Measurements from ENCODE around the gene RPL39L. TPM values are rescaled to one million over a fixed set of nuclear protein-coding genes. Genes with fewer than 3 reads are reported as not detected.

RPL39L gene
- total RNA-seq, 4 donors from 2014 or later, result 3.6 to 9.1 (median 7.5) TPM

DNA sequence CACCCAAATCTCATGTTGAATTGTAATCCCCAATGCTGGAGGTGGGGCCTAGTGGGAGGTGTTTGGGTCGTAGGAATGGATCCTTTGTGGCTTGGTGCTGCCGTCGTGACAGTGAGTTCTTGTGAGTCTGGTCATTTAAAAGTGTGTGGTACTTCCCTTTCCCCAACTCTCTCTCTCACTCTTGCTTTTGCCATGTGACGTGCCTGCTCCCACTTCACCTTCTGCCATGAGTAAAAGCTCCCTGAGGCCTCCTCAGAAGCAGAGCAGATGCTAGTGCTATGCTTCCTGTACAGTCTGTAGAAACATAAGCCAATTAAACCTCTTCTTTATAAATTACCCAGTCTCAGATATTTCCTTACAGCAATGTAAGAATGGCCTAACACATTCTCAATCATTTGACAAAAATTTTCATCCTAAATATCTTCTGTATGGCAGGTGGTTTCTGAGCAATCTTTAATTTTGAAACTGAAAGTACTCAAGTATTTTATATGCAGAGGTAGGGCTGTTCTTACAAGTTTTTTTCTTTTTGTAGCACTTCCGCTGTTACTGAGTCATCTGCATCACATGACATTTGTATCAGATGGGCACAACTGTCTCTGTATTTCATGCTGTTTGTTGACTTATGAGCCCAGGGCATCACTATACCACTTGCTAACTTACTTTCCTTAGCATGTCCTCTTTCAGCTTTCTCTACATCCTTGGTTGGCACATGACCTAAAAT, 8.8 kb downstream of the RPL39L start:
- Histone ChIP-seq H3K4me1 (no peaks in the 10 kb centered on the region), H3K36me3 (no peaks in the 10 kb centered on the region), H3K9me3 (no peaks in the 10 kb centered on the region), H3K27ac (replicated peaks in 1 of 4) (peak overlapping the region in 1 of 4 donors; percentile 54), H3K27me3 (no peaks in the 10 kb centered on the region), H3K4me3 (no peak overlapping the region)
- TF ChIP-seq POLR2AphosphoS5 (IDR thresholded peaks at IDR 0.05), result no peak
- DNase-seq (ENCODE audit: extremely low spot score), result no peak
- 86% methylated on average over 5 of the region's 5 CpGs for WGBS
- intact Hi-C loops (cut with DNase I), result no loop called here

GRCh38 chr3:187125319-187126031, 13.8 kb downstream of the RPL39L start:
- peak; percentile 45 for DNase-seq (ENCODE audit: extremely low spot score)
- Histone ChIP-seq H3K4me1 (no peaks in the 10 kb centered on the region), H3K27ac (replicated peaks in 1 of 4) (no peak overlapping the region), H3K9me3 (no peaks in the 10 kb centered on the region), H3K27me3 (no peaks in the 10 kb centered on the region), H3K4me3 (no peak overlapping the region), H3K36me3 (no peaks in the 10 kb centered on the region)
- intact Hi-C loops (cut with DNase I), result no loop called here
- WGBS, result 82% methylated on average over 6 of the region's 6 CpGs
- TF ChIP-seq EP300 (IDR thresholded peaks at IDR 0.05), result no peak
- TF ChIP-seq POLR2A (IDR thresholded peaks at IDR 0.05; ENCODE audit: low read depth), result no peak
- TF ChIP-seq POLR2AphosphoS5 (IDR thresholded peaks at IDR 0.05), result no peak
- TF ChIP-seq CTCF (IDR thresholded peaks at IDR 0.05), result no peak

GRCh38 chr3:187122261-187122660, 17.0 kb downstream of the RPL39L start:
- no peaks in the 10 kb centered on the region for H3K4me1 ChIP-seq
- no peak for DNase-seq (ENCODE audit: extremely low spot score)
- no peaks in the 10 kb centered on the region for H3K9me3 ChIP-seq
- H3K27ac ChIP-seq (replicated peaks in 1 of 4), result no peak overlapping the region
- H3K27me3 ChIP-seq, result no peaks in the 10 kb centered on the region
- TF ChIP-seq EP300 (IDR thresholded peaks at IDR 0.05) (no peak), CTCF (IDR thresholded peaks at IDR 0.05) (no peak), POLR2A (IDR thresholded peaks at IDR 0.05; ENCODE audit: low read depth) (no peak), POLR2AphosphoS5 (IDR thresholded peaks at IDR 0.05) (no peak)
- no peak overlapping the region for H3K4me3 ChIP-seq
- no peaks in the 10 kb centered on the region for H3K36me3 ChIP-seq
- WGBS, result 92% methylated on average over 1 of the region's 1 CpG
- intact Hi-C loops (cut with DNase I), result no loop called here

GRCh38 chr3:187120326-187120725, 19.0 kb downstream of the RPL39L start:
- H3K9me3 ChIP-seq, result no peaks in the 10 kb centered on the region
- no peaks in the 10 kb centered on the region for H3K27me3 ChIP-seq
- no peak overlapping the region for H3K27ac ChIP-seq (replicated peaks in 1 of 4)
- H3K4me1 ChIP-seq, result no peaks in the 10 kb centered on the region
- H3K36me3 ChIP-seq, result no peaks in the 10 kb centered on the region
- no peak overlapping the region for H3K4me3 ChIP-seq
- intact Hi-C loops (cut with DNase I), result no loop called here
- no peak for DNase-seq (ENCODE audit: extremely low spot score)
- TF ChIP-seq EP300 (IDR thresholded peaks at IDR 0.05) (no peak), POLR2AphosphoS5 (IDR thresholded peaks at IDR 0.05) (no peak), POLR2A (IDR thresholded peaks at IDR 0.05; ENCODE audit: low read depth) (no peak), CTCF (IDR thresholded peaks at IDR 0.05) (no peak)
- 86% methylated on average over 2 of the region's 2 CpGs for WGBS

GRCh38 chr3:187114511-187114910, 24.8 kb downstream of the RPL39L start:
- DNase-seq (ENCODE audit: extremely low spot score), result no peak
- intact Hi-C loops (cut with DNase I), result loop anchor here (5.0 kb wide), 1 partner anchor 53 kb away; no protein-coding TSS in a partner anchor
- H3K4me3 ChIP-seq, result no peak overlapping the region
- TF ChIP-seq POLR2AphosphoS5 (IDR thresholded peaks at IDR 0.05) (no peak), EP300 (IDR thresholded peaks at IDR 0.05) (no peak), POLR2A (IDR thresholded peaks at IDR 0.05; ENCODE audit: low read depth) (no peak), CTCF (IDR thresholded peaks at IDR 0.05) (no peak)
- no peaks in the 10 kb centered on the region for H3K27me3 ChIP-seq
- H3K27ac ChIP-seq (replicated peaks in 1 of 4), result no peak overlapping the region
- no peaks in the 10 kb centered on the region for H3K4me1 ChIP-seq
- 98% methylated on average over 2 of the region's 2 CpGs for WGBS
- H3K36me3 ChIP-seq, result no peaks in the 10 kb centered on the region
- H3K9me3 ChIP-seq, result no peaks in the 10 kb centered on the region

Measured in esophagus muscularis mucosa (tissue), 4 donors.